HG02973 (cell line): ENCODE results near the gene RASAL1.

Experiments
- ATAC-seq: cut with Tn5 transposase; IDR thresholded peaks from one replicate; pipeline ENCODE4 v1.9.1; 2021; ENCODE audit warnings: moderate library complexity; ENCODE audit not compliant: unreplicated experiment

Gene RASAL1

GRCh38 chr12:113061061-113061694 is 74.4 kb downstream of the RASAL1 start:
- ATAC-seq, result no peak

- no peak for ATAC-seq
These were observed 75.1 kb downstream of the RASAL1 start for GRCh38 chr12:113060336-113060960.

GRCh38 chr12:113059071-113059595 is 76.4 kb downstream of the RASAL1 start:
- ATAC-seq, result no peak

- no peak for ATAC-seq
These were observed 77.0 kb downstream of the RASAL1 start for GRCh38 chr12:113058553-113058952.

- ATAC-seq, result no peak
These were observed 77.7 kb downstream of the RASAL1 start for GRCh38 chr12:113057565-113058485.

GRCh38 chr12:113056631-113057488 is 78.7 kb downstream of the RASAL1 start, which contains the start of gene DTX1:
TSS of gene DTX1 (plus strand) at chr12:113056730. CDS start at chr12:113058193, 1,463 bp downstream.
- no peak for ATAC-seq

GRCh38 chr12:113056381-113056630 is 79.3 kb downstream of the RASAL1 start:
- no peak for ATAC-seq

GRCh38 chr12:113055594-113056380 is 79.8 kb downstream of the RASAL1 start:
- ATAC-seq, result no peak

GRCh38 chr12:113054948-113055486 is 80.5 kb downstream of the RASAL1 start:
- no peak for ATAC-seq

GRCh38 chr12:113052326-113052725 is 83.2 kb downstream of the RASAL1 start:
- no peak for ATAC-seq

- no peak for ATAC-seq
These were observed 83.8 kb downstream of the RASAL1 start for GRCh38 chr12:113051759-113052158.

- ATAC-seq, result no peak
These were observed 84.8 kb downstream of the RASAL1 start for GRCh38 chr12:113050795-113051194.

GRCh38 chr12:113049976-113050742 is 85.4 kb downstream of the RASAL1 start:
- ATAC-seq, result no peak
